ENCODE results near the gene ARHGAP10. TPM values are rescaled to one million over a fixed set of nuclear protein-coding genes. Genes with fewer than 3 reads are reported as not detected.

Gene ARHGAP10
- total RNA-seq, 1 experiment from 2014 or later = 36.6 TPM

DNA sequence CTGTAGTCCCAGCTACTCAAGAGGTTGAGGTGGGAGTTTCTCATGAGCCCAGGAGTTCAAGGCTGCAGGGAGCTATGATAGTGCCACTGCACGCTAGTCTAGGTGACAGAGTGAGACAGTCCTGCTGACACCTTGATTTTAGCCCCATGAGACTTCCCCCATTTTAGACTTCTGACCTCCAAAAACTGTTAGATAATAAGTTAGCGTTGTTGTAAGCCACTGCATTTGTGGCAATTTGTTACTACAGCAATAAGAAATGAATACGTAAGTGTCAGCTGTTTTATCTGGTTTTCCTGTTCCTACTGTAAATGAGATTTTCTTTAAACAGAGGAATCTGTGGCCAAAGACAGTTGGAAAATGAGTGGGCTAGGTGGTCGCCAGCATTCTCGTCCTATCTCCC is 83.9 kb downstream of the ARHGAP10 start:
- CTCF ChIA-PET = interaction anchor here (1.4 kb wide), 1 partner anchor 51 kb away, joined by 7 read pairs; no protein-coding TSS in a partner anchor
- H3K27ac Mint-ChIP-seq (ENCODE audit: unreplicated experiment) = no peak overlapping the region

GRCh38 chr4:147816382-147817254 is 84.7 kb downstream of the ARHGAP10 start:
- Mint-ChIP-seq H3K9me3 (ENCODE audit: unreplicated experiment) (no peaks in the 10 kb centered on the region), H3K4me1 (ENCODE audit: low read depth, unreplicated experiment) (peaks cover 6% of the 10 kb centered on the region), H3K4me3 (ENCODE audit: unreplicated experiment) (no peak overlapping the region), H3K27me3 (ENCODE audit: insufficient read depth, unreplicated experiment) (no peaks in the 10 kb centered on the region), H3K36me3 (ENCODE audit: insufficient read depth, unreplicated experiment) (no peaks in the 10 kb centered on the region), H3K27ac (ENCODE audit: unreplicated experiment) (no peak overlapping the region)
- no peak for DNase-seq
- ChIA-PET POLR2A (interaction anchor here (0.6 kb wide), 1 partner anchor 505 kb away, joined by 3 read pairs; no protein-coding TSS in a partner anchor), CTCF (interaction anchor here (1.4 kb wide), 1 partner anchor 50 kb away, joined by 7 read pairs; no protein-coding TSS in a partner anchor)
- Histone ChIP-seq H3K9me3 (no peaks in the 10 kb centered on the region), H3K4me3 (ENCODE audit: low read depth, low read length) (no peak overlapping the region), H3K36me3 (ENCODE audit: control insufficient read depth, insufficient read depth, low read length) (no peaks in the 10 kb centered on the region), H3K4me1 (peaks cover 11% of the 10 kb centered on the region), H3K27me3 (replicated peaks; ENCODE audit: control insufficient read depth, insufficient read depth, low read length) (no peaks in the 10 kb centered on the region)
- TF ChIP-seq, protein P1, sequence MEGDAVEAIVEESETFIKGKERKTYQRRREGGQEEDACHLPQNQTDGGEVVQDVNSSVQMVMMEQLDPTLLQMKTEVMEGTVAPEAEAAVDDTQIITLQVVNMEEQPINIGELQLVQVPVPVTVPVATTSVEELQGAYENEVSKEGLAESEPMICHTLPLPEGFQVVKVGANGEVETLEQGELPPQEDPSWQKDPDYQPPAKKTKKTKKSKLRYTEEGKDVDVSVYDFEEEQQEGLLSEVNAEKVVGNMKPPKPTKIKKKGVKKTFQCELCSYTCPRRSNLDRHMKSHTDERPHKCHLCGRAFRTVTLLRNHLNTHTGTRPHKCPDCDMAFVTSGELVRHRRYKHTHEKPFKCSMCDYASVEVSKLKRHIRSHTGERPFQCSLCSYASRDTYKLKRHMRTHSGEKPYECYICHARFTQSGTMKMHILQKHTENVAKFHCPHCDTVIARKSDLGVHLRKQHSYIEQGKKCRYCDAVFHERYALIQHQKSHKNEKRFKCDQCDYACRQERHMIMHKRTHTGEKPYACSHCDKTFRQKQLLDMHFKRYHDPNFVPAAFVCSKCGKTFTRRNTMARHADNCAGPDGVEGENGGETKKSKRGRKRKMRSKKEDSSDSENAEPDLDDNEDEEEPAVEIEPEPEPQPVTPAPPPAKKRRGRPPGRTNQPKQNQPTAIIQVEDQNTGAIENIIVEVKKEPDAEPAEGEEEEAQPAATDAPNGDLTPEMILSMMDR (IDR thresholded peaks at IDR 0.05; ENCODE audit: insufficient read depth in 1 of 2, low read depth in 1 of 2, low read length in 1 of 2, severe bottlenecking in 1 of 2, unreplicated experiment in 1 of 2) = no peak
- no TSS peak for BruUV-seq (replicated peaks)
- intact Hi-C loops (cut with micrococcal nuclease; ENCODE audit: unreplicated experiment) = no loop called here

More for the DNA sequence above, 83.9 kb downstream of the ARHGAP10 start:
- no peak overlapping the region for H3K4me3 Mint-ChIP-seq (ENCODE audit: unreplicated experiment)
- TF ChIP-seq, protein P1 (IDR thresholded peaks at IDR 0.05; ENCODE audit: insufficient read depth in 1 of 2, low read depth in 1 of 2, low read length in 1 of 2, severe bottlenecking in 1 of 2, unreplicated experiment in 1 of 2) = no peak
- H3K27me3 ChIP-seq (replicated peaks; ENCODE audit: control insufficient read depth, insufficient read depth, low read length) = no peaks in the 10 kb centered on the region
- no peak overlapping the region for H3K4me3 ChIP-seq (ENCODE audit: low read depth, low read length)
- BruUV-seq (replicated peaks) = no TSS peak
- H3K36me3 Mint-ChIP-seq (ENCODE audit: insufficient read depth, unreplicated experiment) = peaks cover 5% of the 10 kb centered on the region
- no peaks in the 10 kb centered on the region for H3K27me3 Mint-ChIP-seq (ENCODE audit: insufficient read depth, unreplicated experiment)
- intact Hi-C loops (cut with micrococcal nuclease; ENCODE audit: unreplicated experiment) = no loop called here
- H3K9me3 Mint-ChIP-seq (ENCODE audit: unreplicated experiment) = no peaks in the 10 kb centered on the region
- peaks cover 11% of the 10 kb centered on the region for H3K4me1 ChIP-seq
- DNase-seq = no peak
- no peaks in the 10 kb centered on the region for H3K9me3 ChIP-seq
- POLR2A ChIA-PET = no interaction called here
- peaks cover 11% of the 10 kb centered on the region for H3K4me1 Mint-ChIP-seq (ENCODE audit: low read depth, unreplicated experiment)
- no peaks in the 10 kb centered on the region for H3K36me3 ChIP-seq (ENCODE audit: control insufficient read depth, insufficient read depth, low read length)

- Histone ChIP-seq H3K36me3 (ENCODE audit: control insufficient read depth, insufficient read depth, low read length) (no peaks in the 10 kb centered on the region), H3K4me1 (peaks cover 2% of the 10 kb centered on the region; the same call in 1 of the 2 replicates), H3K4me3 (ENCODE audit: low read depth, low read length) (no peak overlapping the region), H3K9me3 (no peaks in the 10 kb centered on the region), H3K27me3 (replicated peaks; ENCODE audit: control insufficient read depth, insufficient read depth, low read length) (no peaks in the 10 kb centered on the region)
- no peaks in the 10 kb centered on the region for H3K27me3 Mint-ChIP-seq (ENCODE audit: insufficient read depth, unreplicated experiment)
- intact Hi-C loops (cut with micrococcal nuclease; ENCODE audit: unreplicated experiment) = no loop called here
- H3K36me3 Mint-ChIP-seq (ENCODE audit: insufficient read depth, unreplicated experiment) = peaks cover 16% of the 10 kb centered on the region
- H3K4me3 Mint-ChIP-seq (ENCODE audit: unreplicated experiment) = no peak overlapping the region
- H3K4me1 Mint-ChIP-seq (ENCODE audit: low read depth, unreplicated experiment) = no peaks in the 10 kb centered on the region
- DNase-seq = no peak
- BruUV-seq (replicated peaks) = no TSS peak
- no peaks in the 10 kb centered on the region for H3K9me3 Mint-ChIP-seq (ENCODE audit: unreplicated experiment)
- POLR2A ChIA-PET = no interaction called here
- TF ChIP-seq, protein P1 (IDR thresholded peaks at IDR 0.05; ENCODE audit: insufficient read depth in 1 of 2, low read depth in 1 of 2, low read length in 1 of 2, severe bottlenecking in 1 of 2, unreplicated experiment in 1 of 2) = no peak
- no peak overlapping the region for H3K27ac Mint-ChIP-seq (ENCODE audit: unreplicated experiment)
- CTCF ChIA-PET = no interaction called here
Measured at GRCh38 chr4:147820975-147821374, 89.1 kb downstream of the ARHGAP10 start.
